GM18498 (cell line): Measurements from ENCODE around the gene TRMT61B.
A peak's percentile ranks its signal among the peaks of the same experiment; 100 is the strongest.

Experiments used
- ATAC-seq: cut with Tn5 transposase; IDR thresholded peaks from one replicate; pipeline ENCODE4 v1.9.1; 2021; ENCODE audit warnings: mild to moderate bottlenecking, moderate library complexity; ENCODE audit not compliant: unreplicated experiment

The TRMT61B gene

DNA sequence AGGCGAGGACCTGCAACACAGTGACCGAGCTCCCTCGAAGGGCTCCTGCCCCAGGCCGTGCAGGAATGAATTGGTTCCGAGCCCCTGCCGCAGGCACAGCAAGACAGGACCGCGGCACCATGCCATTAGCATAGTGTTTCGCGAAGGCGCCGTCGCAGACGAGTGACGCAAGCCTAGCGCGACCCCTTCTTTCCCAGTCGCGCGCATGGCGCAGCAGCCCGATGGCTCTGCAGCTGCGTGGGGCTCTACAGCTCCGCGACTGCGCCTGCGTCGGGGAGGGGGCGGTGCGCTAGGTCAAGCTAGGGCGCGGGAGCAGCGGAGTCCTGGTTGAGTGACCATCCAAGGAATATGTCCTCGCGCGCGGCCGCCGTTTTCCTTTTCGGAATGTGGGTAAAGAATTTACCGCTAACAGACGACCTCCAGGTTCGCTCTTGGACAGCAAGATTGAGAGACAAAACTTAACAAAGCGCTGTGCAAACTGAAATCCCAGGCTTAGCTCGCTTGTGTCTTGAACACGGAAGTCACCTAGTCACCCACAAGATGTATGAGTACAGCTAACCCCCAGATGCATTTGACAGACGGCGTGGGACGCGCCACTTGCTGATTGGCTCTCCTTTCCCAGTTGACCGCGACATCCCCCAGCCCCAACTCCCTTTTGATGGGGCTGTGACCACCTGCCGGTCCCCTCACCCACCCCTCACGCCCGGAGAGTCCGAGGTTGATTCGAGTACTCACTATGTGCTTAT, at the start of gene TRMT61B:
TSS of gene TRMT61B (minus strand) at position 164 of the 746 bp plus-strand sequence. CDS start at position 132, 32 bp downstream.
- ATAC-seq: peak; percentile 96

GRCh38 chr2:28915939-28916338, 45.8 kb upstream of the TRMT61B start:
- ATAC-seq: no peak

GRCh38 chr2:28909655-28910353, 39.7 kb upstream of the TRMT61B start:
- ATAC-seq: no peak

DNA sequence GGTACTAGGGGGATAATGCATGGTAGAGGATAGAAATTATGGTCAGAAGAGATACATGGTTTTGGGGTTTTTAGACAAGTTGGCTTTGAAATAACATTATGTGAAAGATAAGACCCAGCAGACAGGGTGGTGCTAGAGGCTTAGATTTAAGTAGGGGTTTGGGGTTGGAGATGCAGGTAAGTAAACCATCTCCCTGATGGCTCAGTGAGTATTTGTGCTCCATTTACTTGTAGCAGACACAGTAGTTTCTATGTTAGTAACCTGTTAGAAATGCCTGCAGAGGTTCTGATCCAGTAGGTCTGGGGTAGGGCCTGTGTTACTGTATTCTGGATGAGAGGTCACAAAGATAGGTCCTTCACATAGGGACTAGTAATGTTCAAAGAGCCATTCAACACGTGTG, 38.1 kb upstream of the TRMT61B start:
- no peak for ATAC-seq

DNA sequence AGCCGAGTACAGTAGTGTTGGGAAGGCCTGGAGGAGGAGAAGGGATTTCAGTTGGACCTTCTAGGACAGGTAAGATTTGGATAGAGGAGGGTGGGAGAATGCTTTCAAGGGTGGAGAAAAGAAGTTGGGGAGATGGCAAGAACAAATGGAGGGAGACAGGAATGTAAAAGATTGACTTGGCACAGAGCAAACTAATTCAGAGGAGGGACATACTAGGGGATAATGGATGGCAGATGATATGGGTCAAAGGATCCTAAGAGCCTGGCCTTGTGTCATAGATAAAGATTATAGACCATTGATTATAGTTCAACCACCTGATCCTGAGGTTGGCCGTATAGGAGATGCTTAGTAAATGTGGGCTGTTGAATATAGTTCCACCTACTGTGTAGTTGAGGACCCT, 36.7 kb upstream of the TRMT61B start:
- no peak for ATAC-seq

DNA sequence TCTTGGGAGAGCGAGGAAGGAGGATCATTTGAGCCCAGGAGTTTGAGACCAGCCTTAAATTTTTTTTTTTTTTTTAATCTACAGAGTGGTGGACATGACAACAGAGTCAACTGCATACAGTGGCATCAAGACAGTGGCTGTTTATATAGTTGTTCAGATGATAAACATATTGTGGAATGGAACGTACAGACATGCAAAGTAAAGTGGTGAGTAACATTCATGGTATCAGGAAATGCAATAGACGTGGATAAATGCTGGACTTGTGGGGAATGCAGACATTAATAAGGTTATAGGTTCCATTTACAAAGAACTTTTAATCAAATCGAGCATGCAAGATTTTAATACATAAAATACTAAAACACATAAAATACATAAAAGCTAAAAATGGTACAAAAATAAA, 36.3 kb upstream of the TRMT61B start:
- ATAC-seq: no peak

DNA sequence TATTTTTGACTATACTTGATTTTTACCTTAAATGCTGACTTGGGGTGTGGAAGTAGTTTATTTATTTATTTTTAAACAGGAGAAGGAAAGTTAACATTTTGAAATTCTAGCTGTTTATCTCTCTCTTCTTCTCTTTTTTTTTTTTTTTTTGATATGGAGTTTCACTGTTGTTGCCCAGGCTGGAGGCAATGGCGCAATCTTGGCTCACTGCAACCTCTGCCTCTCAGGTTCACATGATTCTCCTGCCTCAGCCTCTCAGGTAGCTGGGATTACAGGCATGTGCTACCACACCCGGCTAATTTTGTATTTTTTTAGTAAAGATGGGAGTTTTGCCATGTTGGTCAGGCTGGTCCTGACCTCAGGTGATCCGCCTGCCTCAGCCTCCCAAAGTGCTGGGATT, 35.4 kb upstream of the TRMT61B start:
- ATAC-seq: no peak

GRCh38 chr2:28904802-28905457, 34.8 kb upstream of the TRMT61B start:
- no peak for ATAC-seq

DNA sequence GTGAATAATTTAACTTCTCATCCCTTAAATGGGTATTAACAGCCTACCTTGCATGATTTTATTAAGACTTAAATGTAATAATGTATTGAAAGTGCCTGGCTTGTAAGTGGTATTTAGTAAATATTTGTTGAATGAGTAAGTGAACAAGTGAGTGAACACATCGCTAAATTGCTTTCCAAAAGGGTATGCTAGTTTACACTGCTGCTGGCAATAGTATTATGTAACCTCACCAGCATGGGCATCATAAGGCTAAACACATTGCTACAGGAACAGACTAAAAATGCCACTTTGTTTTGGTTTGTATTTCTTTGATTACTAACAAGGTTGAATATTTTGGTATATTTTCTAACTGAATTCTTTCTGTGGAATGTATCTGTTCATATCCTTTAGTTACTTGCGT, 34.2 kb upstream of the TRMT61B start:
- no peak for ATAC-seq

DNA sequence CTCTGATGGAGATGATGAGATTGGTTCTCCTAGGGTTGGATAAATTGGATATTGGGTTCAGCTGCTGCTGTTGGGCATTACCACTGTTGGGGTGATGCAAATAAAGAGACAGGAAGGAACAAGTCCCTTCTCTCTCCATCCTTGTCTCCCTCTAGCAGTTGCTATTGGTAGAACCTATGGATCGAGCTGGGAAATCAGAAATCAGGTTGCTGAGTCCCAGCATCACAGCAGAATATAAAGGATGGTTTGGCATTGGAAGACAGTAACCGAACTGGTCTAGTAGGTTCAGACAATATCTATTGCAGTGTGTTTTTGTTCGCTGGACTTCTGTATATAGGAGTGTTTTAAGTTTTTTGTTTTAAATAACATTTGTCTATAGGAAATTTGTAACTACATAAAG, 32.5 kb upstream of the TRMT61B start:
- ATAC-seq: no peak

GRCh38 chr2:28901841-28902240, 31.7 kb upstream of the TRMT61B start:
- no peak for ATAC-seq

DNA sequence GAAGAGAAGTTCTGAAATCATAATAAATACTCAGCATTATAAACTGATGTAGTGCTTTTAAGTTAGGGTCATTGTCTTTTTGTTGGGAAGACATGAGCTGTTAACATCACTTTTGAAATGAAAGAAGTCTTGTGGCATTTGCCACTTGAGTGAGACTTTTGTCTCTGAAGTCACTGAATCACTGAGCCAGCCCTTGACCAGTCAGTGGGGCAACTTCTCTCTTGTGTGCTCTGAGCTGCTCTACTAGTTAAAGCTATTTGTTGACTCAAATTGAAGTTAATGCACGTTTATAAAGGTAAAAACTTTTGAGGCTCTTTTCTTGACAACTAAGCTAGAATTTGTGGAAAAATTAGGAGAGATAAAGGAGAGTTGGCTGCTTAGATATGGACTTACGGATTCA, 31.1 kb upstream of the TRMT61B start:
- no peak for ATAC-seq

- ATAC-seq: no peak
Measured at GRCh38 chr2:28898048-28898447, 27.9 kb upstream of the TRMT61B start.

DNA sequence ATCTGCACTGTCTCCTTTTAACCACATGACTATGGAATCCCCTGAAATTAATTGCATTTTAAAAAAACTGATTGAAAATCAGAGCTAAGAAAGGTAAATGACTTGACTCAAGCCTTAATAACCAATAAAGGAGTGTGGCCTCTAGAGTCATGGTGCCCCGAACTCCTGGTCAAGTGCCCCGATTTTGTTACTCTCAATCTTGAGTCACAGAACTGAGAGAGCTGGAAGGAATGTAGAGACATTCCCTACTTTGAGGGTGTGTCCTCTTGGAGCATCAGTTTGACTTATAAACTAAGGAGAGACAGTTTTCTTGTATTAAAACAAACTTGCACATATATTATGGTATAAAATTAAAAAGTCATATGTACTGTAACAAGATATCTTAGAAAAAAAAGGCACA, 26.8 kb upstream of the TRMT61B start:
- no peak for ATAC-seq

GRCh38 chr2:28895189-28895893, 25.2 kb upstream of the TRMT61B start:
- ATAC-seq: peak; percentile 27

GRCh38 chr2:28894470-28895188, 24.5 kb upstream of the TRMT61B start, which contains the start of gene WDR43:
Gene WDR43, plus strand, starts transcription at chr2:28894667. Its CDS starts 32 bp downstream, at chr2:28894699.
- peak; percentile 89 for ATAC-seq

DNA sequence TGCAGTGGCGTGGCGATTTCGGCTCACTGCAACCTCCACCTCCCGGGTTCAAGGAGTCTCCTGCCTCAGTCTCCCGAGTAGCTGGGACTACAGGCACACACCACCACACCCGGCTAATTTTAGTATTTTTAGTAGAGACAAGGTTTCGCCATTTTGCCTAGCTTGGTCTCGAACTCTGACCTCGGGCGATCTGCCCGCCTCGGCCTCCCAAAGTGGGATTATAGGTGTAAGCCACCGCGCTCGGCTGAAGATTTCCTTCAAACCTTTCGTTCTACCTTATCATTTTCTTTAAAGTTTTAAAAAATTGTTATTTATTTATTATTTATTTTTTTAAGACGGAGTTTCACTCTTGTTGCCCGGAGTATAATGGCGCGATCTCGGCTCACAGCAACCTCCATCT, 23.4 kb upstream of the TRMT61B start:
- no peak for ATAC-seq

GRCh38 chr2:28880193-28880592, 10.1 kb upstream of the TRMT61B start:
- no peak for ATAC-seq

- ATAC-seq: no peak
Measured at GRCh38 chr2:28871620-28872019, 1.5 kb upstream of the TRMT61B start.

GRCh38 chr2:28869494-28870145, 489 bp downstream of the TRMT61B start:
- peak; percentile 31 for ATAC-seq
